Measurements from ENCODE around the gene OR2A7. TPM values are rescaled to one million over a fixed set of nuclear protein-coding genes. Genes with fewer than 3 reads are reported as not detected.
"Not testable (repeated sequence)": the region's sequence is repeated elsewhere in the genome, so short reads cannot be mapped to it uniquely, and the experiment has no call there.

The OR2A7 gene
- polyA plus RNA-seq, 1 of the 3 experiments (the other 2 are of a cell fraction) = not detected

GRCh38 chr7:144255471-144255897 is 9.1 kb downstream of the OR2A7 start:
- Histone ChIP-seq H3K27me3 (ENCODE audit: insufficient read depth) (peaks cover 16% of the 10 kb centered on the region; the same call in 1 of the 2 replicates), H3K36me3 (replicated peaks in 1 of 2; ENCODE audit: control insufficient read depth in 1 of 2, insufficient read depth in 2 of 2, low read length in 1 of 2) (no peaks in the 10 kb centered on the region), H3K79me2 (ENCODE audit: insufficient read depth) (no peaks in the 10 kb centered on the region), H2AFZ (ENCODE audit: low read depth) (no peak overlapping the region), H3F3A (replicated peaks; ENCODE audit: insufficient read depth) (no peaks in the 10 kb centered on the region), H4K20me1 (ENCODE audit: insufficient read depth) (no peaks in the 10 kb centered on the region), H3K9ac (no peak overlapping the region), H3K4me1 (ENCODE audit: control insufficient read depth in 1 of 2, insufficient read depth in 2 of 2, low read depth in 1 of 2, low read length in 1 of 2) (no peaks in the 10 kb centered on the region), H3K9me2 (no peaks in the 10 kb centered on the region), H3K4me3 (ENCODE audit: low read depth in 2 of 2, low read length in 1 of 2) (no peak overlapping the region), H3K9me3 (no peaks in the 10 kb centered on the region; the same call in 1 of the 2 replicates), H3K27ac (ENCODE audit: low read depth in 2 of 2, low read length in 1 of 2) (no peak overlapping the region), H3K4me2 (no peak overlapping the region)
- no peak for DNase-seq
- 14% methylated on average over 5 of the region's 5 CpGs for WGBS (ENCODE audit: low lambda C conversion rate)
- TF ChIP-seq GATA2 (CRISPR knock-in tag; IDR thresholded peaks at IDR 0.05) (no peak), GABPA (IDR thresholded peaks at IDR 0.05; ENCODE audit: low read depth) (no peak), RXRA (IDR thresholded peaks at IDR 0.05; ENCODE audit: borderline replicate concordance, low read depth) (no peak), POLR2AphosphoS5 (IDR thresholded peaks at IDR 0.05; ENCODE audit: low read depth, low read length) (no peak), SMC3 (IDR thresholded peaks at IDR 0.05; ENCODE audit: low read depth, low read length) (no peak), ELF1 (IDR thresholded peaks at IDR 0.05) (no peak), TEAD4 (IDR thresholded peaks at IDR 0.05; ENCODE audit: borderline replicate concordance, insufficient read depth) (no peak), FOXM1 (IDR thresholded peaks at IDR 0.05; ENCODE audit: low read depth) (no peak), FOXJ3 (CRISPR knock-in tag; IDR thresholded peaks at IDR 0.05) (no peak), REST (IDR thresholded peaks at IDR 0.05; ENCODE audit: low read depth, low read length) (no peak), MXI1 (IDR thresholded peaks at IDR 0.05; ENCODE audit: low read depth, low read length) (no peak), JUND (IDR thresholded peaks at IDR 0.05) (no peak)
- TF ChIP-seq, protein P1, sequence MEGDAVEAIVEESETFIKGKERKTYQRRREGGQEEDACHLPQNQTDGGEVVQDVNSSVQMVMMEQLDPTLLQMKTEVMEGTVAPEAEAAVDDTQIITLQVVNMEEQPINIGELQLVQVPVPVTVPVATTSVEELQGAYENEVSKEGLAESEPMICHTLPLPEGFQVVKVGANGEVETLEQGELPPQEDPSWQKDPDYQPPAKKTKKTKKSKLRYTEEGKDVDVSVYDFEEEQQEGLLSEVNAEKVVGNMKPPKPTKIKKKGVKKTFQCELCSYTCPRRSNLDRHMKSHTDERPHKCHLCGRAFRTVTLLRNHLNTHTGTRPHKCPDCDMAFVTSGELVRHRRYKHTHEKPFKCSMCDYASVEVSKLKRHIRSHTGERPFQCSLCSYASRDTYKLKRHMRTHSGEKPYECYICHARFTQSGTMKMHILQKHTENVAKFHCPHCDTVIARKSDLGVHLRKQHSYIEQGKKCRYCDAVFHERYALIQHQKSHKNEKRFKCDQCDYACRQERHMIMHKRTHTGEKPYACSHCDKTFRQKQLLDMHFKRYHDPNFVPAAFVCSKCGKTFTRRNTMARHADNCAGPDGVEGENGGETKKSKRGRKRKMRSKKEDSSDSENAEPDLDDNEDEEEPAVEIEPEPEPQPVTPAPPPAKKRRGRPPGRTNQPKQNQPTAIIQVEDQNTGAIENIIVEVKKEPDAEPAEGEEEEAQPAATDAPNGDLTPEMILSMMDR (IDR thresholded peaks at IDR 0.05) = no peak
- TF ChIP-seq, protein P2, sequence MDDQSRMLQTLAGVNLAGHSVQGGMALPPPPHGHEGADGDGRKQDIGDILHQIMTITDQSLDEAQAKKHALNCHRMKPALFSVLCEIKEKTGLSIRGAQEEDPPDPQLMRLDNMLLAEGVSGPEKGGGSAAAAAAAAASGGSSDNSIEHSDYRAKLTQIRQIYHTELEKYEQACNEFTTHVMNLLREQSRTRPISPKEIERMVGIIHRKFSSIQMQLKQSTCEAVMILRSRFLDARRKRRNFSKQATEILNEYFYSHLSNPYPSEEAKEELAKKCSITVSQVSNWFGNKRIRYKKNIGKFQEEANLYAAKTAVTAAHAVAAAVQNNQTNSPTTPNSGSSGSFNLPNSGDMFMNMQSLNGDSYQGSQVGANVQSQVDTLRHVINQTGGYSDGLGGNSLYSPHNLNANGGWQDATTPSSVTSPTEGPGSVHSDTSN (IDR thresholded peaks at IDR 0.05) = no peak
- CTCF ChIA-PET = no interaction called here
- POLR2A ChIA-PET = no interaction called here

- H3K9ac ChIP-seq; H3K4me1 ChIP-seq (ENCODE audit: control insufficient read depth in 1 of 2, insufficient read depth in 2 of 2, low read depth in 1 of 2, low read length in 1 of 2); POLR2A ChIA-PET; H3K4me2 ChIP-seq; H3K9me2 ChIP-seq; DNase-seq; H3F3A ChIP-seq (replicated peaks; ENCODE audit: insufficient read depth); H3K9me3 ChIP-seq; H2AFZ ChIP-seq (ENCODE audit: low read depth); H3K27ac ChIP-seq (ENCODE audit: low read depth in 2 of 2, low read length in 1 of 2); CTCF ChIA-PET; H3K4me3 ChIP-seq (ENCODE audit: low read depth in 2 of 2, low read length in 1 of 2); H3K36me3 ChIP-seq (replicated peaks in 1 of 2; ENCODE audit: control insufficient read depth in 1 of 2, insufficient read depth in 2 of 2, low read length in 1 of 2); H4K20me1 ChIP-seq (ENCODE audit: insufficient read depth); H3K79me2 ChIP-seq (ENCODE audit: insufficient read depth): not testable (repeated sequence)
- WGBS (ENCODE audit: low lambda C conversion rate) = no CpG with 5 or more reads among the region's 4 CpGs
- peaks cover 16% of the 10 kb centered on the region; the same call in 1 of the 2 replicates for H3K27me3 ChIP-seq (ENCODE audit: insufficient read depth)
Measured at GRCh38 chr7:144252307-144252706, 12.3 kb downstream of the OR2A7 start.

DNA sequence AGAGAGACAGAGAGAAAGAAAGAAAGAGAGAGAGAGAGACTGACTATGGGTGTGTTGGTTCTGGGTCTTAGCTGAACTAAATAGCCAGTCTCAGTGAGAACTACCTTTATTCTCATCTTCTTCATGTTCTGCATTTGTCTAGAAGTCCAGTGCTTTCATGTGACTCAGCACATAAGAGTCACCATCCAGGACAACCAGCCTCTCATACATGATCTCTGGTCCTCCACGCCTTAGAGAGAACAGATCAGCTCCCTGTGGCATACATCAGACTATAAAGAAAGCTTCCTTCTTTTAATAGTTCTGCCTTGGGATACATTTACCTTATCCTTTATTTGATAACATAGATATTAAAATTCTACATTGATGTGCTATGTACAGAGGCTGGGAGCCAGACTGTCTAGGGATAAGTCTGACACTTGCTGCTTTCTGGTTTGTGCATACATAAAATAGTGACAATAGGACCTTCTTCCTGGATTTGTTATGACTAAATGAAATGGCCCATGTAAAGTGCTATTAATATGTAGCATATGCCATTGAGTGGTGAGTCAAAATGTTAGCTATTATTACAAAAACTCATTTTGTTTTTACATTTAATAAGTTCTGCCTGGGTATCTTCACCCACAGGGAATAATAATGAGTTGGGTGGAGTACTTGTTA is 16.8 kb downstream of the OR2A7 start:
- H3K4me3 ChIP-seq (ENCODE audit: low read depth in 2 of 2, low read length in 1 of 2); DNase-seq; H3K27me3 ChIP-seq (ENCODE audit: insufficient read depth); H3K9me2 ChIP-seq; H4K20me1 ChIP-seq (ENCODE audit: insufficient read depth); H3K36me3 ChIP-seq (replicated peaks in 1 of 2; ENCODE audit: control insufficient read depth in 1 of 2, insufficient read depth in 2 of 2, low read length in 1 of 2); POLR2A ChIA-PET; H3K4me1 ChIP-seq (ENCODE audit: control insufficient read depth in 1 of 2, insufficient read depth in 2 of 2, low read depth in 1 of 2, low read length in 1 of 2); H3K79me2 ChIP-seq (ENCODE audit: insufficient read depth); H3K9me3 ChIP-seq; H2AFZ ChIP-seq (ENCODE audit: low read depth); H3F3A ChIP-seq (replicated peaks; ENCODE audit: insufficient read depth); H3K4me2 ChIP-seq; H3K27ac ChIP-seq (ENCODE audit: low read depth in 2 of 2, low read length in 1 of 2); H3K9ac ChIP-seq; CTCF ChIA-PET: not testable (repeated sequence)
- WGBS (ENCODE audit: low lambda C conversion rate) = no CpG with 5 or more reads among the region's 1 CpG
